Tibial nerve (tissue), 4 donors: Measurements from ENCODE around the gene ZNF783.

ENCODE experiments used
- CTCF ChIP-seq, 5 experiments: fragments of 200-600 bp in 3 of 5; fragments of 450-650 bp in 2 of 5; sonication (generic) in 3 of 5; IDR thresholded peaks; one replicate each; pipeline ENCODE4 v1.5.1; 2016 to 2019; ENCODE audit warnings: antibody characterized with exemption in 5 of 5, mild to moderate bottlenecking in 3 of 5, moderate library complexity in 2 of 5
- EP300 ChIP-seq, 2 donors: sonication (generic); formaldehyde crosslinking; IDR thresholded peaks; one replicate each; pipeline ENCODE4 v1.6.1; 2017; ENCODE audit warnings: antibody characterized with exemption in 2 of 2, mild to moderate bottlenecking in 1 of 2
- POLR2A ChIP-seq, 2 donors: fragments of 450-650 bp; IDR thresholded peaks; one replicate each; pipeline ENCODE4 v1.6.1; 2017; ENCODE audit warnings: antibody characterized with exemption in 2 of 2, mild to moderate bottlenecking in 2 of 2, moderate library complexity in 2 of 2

- no peak for TF ChIP-seq CTCF (IDR thresholded peaks at IDR 0.05)
- TF ChIP-seq POLR2A (IDR thresholded peaks at IDR 0.05), result no peak
- TF ChIP-seq EP300 (IDR thresholded peaks at IDR 0.05), result no peak
Observed at GRCh38 chr7:149322737-149323136, 60.7 kb downstream of the ZNF783 start.
